Liver (tissue), 9 donors: ENCODE measurements around the gene CSNK1G2. TPM values are rescaled to one million over a fixed set of nuclear protein-coding genes. Genes with fewer than 3 reads are reported as not detected.

ENCODE experiments used
- DNase-seq: peaks from one replicate; pipeline ENCODE4 v3.0.0-alpha.2; 2017; ENCODE audit warnings: low spot score
- H3K27ac ChIP-seq, 2 donors: one replicate each; pipeline ENCODE4 v1.7.0; 2013; ENCODE audit warnings: inconsistent platforms in 2 of 2, low read length in 2 of 2, control low read depth in 1 of 2, low read depth in 1 of 2, mild to moderate bottlenecking in 1 of 2
- H3K27me3 ChIP-seq, 4 donors: one replicate each; pipeline versions ENCODE4 v1.6.1 to v1.7.0; 2013; ENCODE audit warnings: low read length in 3 of 4, inconsistent platforms in 1 of 4, mild to moderate bottlenecking in 1 of 4, moderate library complexity in 1 of 4; ENCODE audit not compliant: control insufficient read depth in 4 of 4, insufficient read depth in 4 of 4
- H3K36me3 ChIP-seq, 4 donors: one replicate each; pipeline versions ENCODE4 v1.6.1 to v1.7.0; 2013; ENCODE audit warnings: low read length in 3 of 4, mild to moderate bottlenecking in 3 of 4, low read depth in 1 of 4, moderate library complexity in 1 of 4; ENCODE audit not compliant: control insufficient read depth in 4 of 4, insufficient read depth in 3 of 4
- H3K4me1 ChIP-seq, 4 donors: one replicate each; pipeline versions ENCODE4 v1.6.1 to v1.7.0; 2013; ENCODE audit warnings: low read length in 3 of 4, mild to moderate bottlenecking in 3 of 4, moderate library complexity in 1 of 4; ENCODE audit not compliant: control insufficient read depth in 4 of 4, insufficient read depth in 4 of 4
- H3K4me3 ChIP-seq, 3 donors: one replicate each; pipeline versions ENCODE4 v1.6.1 to v1.7.0; 2013; ENCODE audit warnings: low read length in 3 of 3, control low read depth in 1 of 3, low read depth in 1 of 3, mild to moderate bottlenecking in 1 of 3
- H3K9ac ChIP-seq, 2 donors: one replicate each; pipeline ENCODE4 v1.7.0; 2013; ENCODE audit warnings: low read length in 2 of 2, mild to moderate bottlenecking in 2 of 2, moderate library complexity in 2 of 2, control low read depth in 1 of 2, low read depth in 1 of 2
- H3K9me3 ChIP-seq, 4 donors: one replicate each; pipeline versions ENCODE4 v1.6.1 to v1.7.0; 2013; ENCODE audit warnings: low read length in 3 of 4; ENCODE audit not compliant: control insufficient read depth in 4 of 4
- FOXA1 ChIP-seq: IDR thresholded peaks from 2 replicates; pipeline ENCODE4 v1.6.1; 2016; ENCODE audit warnings: antibody characterized with exemption
- FOXA2 ChIP-seq: IDR thresholded peaks from 2 replicates; pipeline ENCODE4 v1.6.1; 2016; ENCODE audit warnings: antibody characterized with exemption
- GABPA ChIP-seq, 2 donors: IDR thresholded peaks in 1 of 2; conservative IDR thresholded peaks in 1 of 2; 2 replicates each; pipeline ENCODE4 v1.6.1; 2016; ENCODE audit warnings: antibody characterized with exemption in 2 of 2, mild to moderate bottlenecking in 1 of 2, moderate library complexity in 1 of 2
- HNF4A ChIP-seq, 2 donors: conservative IDR thresholded peaks; 2 replicates each; pipeline ENCODE4 v1.6.1; 2016; ENCODE audit warnings: antibody characterized with exemption in 2 of 2, mild to moderate bottlenecking in 2 of 2
- NR2F2 ChIP-seq: IDR thresholded peaks from 2 replicates; pipeline ENCODE4 v1.6.1; 2016; ENCODE audit warnings: antibody characterized with exemption
- RXRA ChIP-seq, 2 donors: IDR thresholded peaks; 2 replicates each; pipeline ENCODE4 v1.6.1; 2017 to 2018; ENCODE audit warnings: antibody characterized with exemption in 2 of 2, mild to moderate bottlenecking in 1 of 2
- SP1 ChIP-seq: IDR thresholded peaks from 2 replicates; pipeline ENCODE4 v1.6.1; 2018; ENCODE audit warnings: antibody characterized with exemption, mild to moderate bottlenecking
- TAF1 ChIP-seq: conservative IDR thresholded peaks from 2 replicates; pipeline ENCODE4 v1.6.1; 2016; ENCODE audit warnings: antibody characterized with exemption, mild to moderate bottlenecking
- YY1 ChIP-seq: IDR thresholded peaks from 2 replicates; pipeline ENCODE4 v1.6.1; 2016; ENCODE audit warnings: antibody characterized with exemption, mild to moderate bottlenecking
- whole genome bisulfite sequencing: extraction: QIAGEN DNeasy Blood & Tissue Kit; methylation state at CpG from one replicate; pipeline ENCODE4 v1.1.7; 2013; 5-methylcytosine and 5-hydroxymethylcytosine counted together
- polyA plus RNA-seq, 2 donors: library from polyadenylated mRNA; stranded (reverse) in 1 of 2; unstranded in 1 of 2; fragments of 200-250 nt in 1 of 2; fragments of >200 nt in 1 of 2; fragmentation: Nextera tagmentation in 1 of 2; extraction: Ambion mirVana in 1 of 2; gene quantifications; one replicate each; pipeline versions ENCODE4 v1.2.1 to v1.2.3, GENCODE V29; 2013 to 2015
- total RNA-seq, 2 donors: library from RNA; depleted of rRNA; stranded (reverse); fragments of >200 nt; gene quantifications; one replicate each; pipeline ENCODE4 v1.2.3, GENCODE V29; 2014
- TF ChIP-seq, protein P1 (sequence below): IDR thresholded peaks from 2 replicates; pipeline ENCODE4 v1.6.1; 2016; ENCODE audit warnings: antibody characterized with exemption
- TF ChIP-seq, protein P2 (sequence below): fragments of 150-350 bp; IDR thresholded peaks from 2 replicates; pipeline ENCODE4 v1.5.1; 2017; ENCODE audit warnings: improper control_type of control experiment, low read depth, low read length; ENCODE audit not compliant: missing input control
- TF ChIP-seq, protein P3 (sequence below): IDR thresholded peaks from 2 replicates; pipeline ENCODE4 v1.6.1; 2016; ENCODE audit warnings: antibody characterized with exemption
- TF ChIP-seq, protein P4 (sequence below): IDR thresholded peaks from 2 replicates; pipeline ENCODE4 v1.6.1; 2016; ENCODE audit warnings: antibody characterized with exemption
- TF ChIP-seq, protein P5 (sequence below): IDR thresholded peaks from 2 replicates; pipeline ENCODE4 v1.6.1; 2016; ENCODE audit warnings: antibody characterized with exemption, mild to moderate bottlenecking
- donor health status: healthy.
- donor health status: healthy.
- donor health status: healthy.
- donor health status: healthy.
- donor health status: healthy.

CSNK1G2 gene
- total and polyA plus RNA-seq, 4 donors = 3.5 to 30.6 (median 23.9) TPM

DNA sequence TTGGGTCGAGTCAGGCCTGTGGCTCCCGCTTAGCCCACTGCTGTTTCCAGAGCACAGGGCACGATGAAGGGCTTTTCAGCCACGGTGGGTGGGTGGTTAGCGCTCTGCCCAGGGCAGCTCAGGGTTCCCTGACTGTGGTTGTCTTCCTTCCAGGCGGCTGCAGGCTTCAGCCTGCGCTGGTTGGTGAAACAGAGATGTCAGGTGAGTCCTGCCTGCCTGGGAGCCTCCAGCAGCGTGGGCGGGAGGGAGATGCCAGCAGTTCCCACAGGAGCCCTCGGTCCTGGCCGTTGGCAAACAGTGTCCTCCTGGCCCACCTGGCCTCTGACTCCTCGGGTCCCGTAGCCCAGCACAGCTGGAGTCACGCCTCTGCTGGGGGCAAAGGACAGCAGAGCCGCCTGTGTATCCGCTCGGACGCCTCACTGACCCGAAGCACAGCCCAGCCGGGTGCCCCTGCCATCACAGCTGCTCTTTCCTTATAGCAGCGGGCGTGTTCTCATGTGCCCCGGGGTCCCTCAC lies 26.1 kb upstream of the CSNK1G2 start:
- H3K27me3 ChIP-seq = no peaks in the 10 kb centered on the region
- H3K36me3 ChIP-seq = peaks cover 0 to 16% (median 6%) of the 10 kb centered on the region in 4 donors
- DNase-seq = no peak
- no peak overlapping the region for H3K4me3 ChIP-seq
- H3K9me3 ChIP-seq = no peaks in the 10 kb centered on the region
- no peak for TF ChIP-seq RXRA (IDR thresholded peaks at IDR 0.05)
- TF ChIP-seq YY1 = no peak
- TF ChIP-seq, protein P1, sequence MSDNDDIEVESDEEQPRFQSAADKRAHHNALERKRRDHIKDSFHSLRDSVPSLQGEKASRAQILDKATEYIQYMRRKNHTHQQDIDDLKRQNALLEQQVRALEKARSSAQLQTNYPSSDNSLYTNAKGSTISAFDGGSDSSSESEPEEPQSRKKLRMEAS = no peak
- no peak for TF ChIP-seq FOXA2
- TF ChIP-seq, protein P2, sequence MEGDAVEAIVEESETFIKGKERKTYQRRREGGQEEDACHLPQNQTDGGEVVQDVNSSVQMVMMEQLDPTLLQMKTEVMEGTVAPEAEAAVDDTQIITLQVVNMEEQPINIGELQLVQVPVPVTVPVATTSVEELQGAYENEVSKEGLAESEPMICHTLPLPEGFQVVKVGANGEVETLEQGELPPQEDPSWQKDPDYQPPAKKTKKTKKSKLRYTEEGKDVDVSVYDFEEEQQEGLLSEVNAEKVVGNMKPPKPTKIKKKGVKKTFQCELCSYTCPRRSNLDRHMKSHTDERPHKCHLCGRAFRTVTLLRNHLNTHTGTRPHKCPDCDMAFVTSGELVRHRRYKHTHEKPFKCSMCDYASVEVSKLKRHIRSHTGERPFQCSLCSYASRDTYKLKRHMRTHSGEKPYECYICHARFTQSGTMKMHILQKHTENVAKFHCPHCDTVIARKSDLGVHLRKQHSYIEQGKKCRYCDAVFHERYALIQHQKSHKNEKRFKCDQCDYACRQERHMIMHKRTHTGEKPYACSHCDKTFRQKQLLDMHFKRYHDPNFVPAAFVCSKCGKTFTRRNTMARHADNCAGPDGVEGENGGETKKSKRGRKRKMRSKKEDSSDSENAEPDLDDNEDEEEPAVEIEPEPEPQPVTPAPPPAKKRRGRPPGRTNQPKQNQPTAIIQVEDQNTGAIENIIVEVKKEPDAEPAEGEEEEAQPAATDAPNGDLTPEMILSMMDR = no peak
- no peak for TF ChIP-seq FOXA1
- TF ChIP-seq, protein P3, sequence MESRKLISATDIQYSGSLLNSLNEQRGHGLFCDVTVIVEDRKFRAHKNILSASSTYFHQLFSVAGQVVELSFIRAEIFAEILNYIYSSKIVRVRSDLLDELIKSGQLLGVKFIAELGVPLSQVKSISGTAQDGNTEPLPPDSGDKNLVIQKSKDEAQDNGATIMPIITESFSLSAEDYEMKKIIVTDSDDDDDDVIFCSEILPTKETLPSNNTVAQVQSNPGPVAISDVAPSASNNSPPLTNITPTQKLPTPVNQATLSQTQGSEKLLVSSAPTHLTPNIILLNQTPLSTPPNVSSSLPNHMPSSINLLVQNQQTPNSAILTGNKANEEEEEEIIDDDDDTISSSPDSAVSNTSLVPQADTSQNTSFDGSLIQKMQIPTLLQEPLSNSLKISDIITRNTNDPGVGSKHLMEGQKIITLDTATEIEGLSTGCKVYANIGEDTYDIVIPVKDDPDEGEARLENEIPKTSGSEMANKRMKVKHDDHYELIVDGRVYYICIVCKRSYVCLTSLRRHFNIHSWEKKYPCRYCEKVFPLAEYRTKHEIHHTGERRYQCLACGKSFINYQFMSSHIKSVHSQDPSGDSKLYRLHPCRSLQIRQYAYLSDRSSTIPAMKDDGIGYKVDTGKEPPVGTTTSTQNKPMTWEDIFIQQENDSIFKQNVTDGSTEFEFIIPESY = no peak
- no peak for TF ChIP-seq NR2F2
- no peak for TF ChIP-seq GABPA (IDR thresholded peaks at IDR 0.05 in 1 of 2, conservative IDR thresholded peaks at IDR 0.05 in 1 of 2)
- no peak for TF ChIP-seq HNF4A (conservative IDR thresholded peaks at IDR 0.05)
- no peak for TF ChIP-seq SP1
- TF ChIP-seq, protein P4, sequence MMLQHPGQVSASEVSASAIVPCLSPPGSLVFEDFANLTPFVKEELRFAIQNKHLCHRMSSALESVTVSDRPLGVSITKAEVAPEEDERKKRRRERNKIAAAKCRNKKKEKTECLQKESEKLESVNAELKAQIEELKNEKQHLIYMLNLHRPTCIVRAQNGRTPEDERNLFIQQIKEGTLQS = no peak
- TF ChIP-seq, protein P5, sequence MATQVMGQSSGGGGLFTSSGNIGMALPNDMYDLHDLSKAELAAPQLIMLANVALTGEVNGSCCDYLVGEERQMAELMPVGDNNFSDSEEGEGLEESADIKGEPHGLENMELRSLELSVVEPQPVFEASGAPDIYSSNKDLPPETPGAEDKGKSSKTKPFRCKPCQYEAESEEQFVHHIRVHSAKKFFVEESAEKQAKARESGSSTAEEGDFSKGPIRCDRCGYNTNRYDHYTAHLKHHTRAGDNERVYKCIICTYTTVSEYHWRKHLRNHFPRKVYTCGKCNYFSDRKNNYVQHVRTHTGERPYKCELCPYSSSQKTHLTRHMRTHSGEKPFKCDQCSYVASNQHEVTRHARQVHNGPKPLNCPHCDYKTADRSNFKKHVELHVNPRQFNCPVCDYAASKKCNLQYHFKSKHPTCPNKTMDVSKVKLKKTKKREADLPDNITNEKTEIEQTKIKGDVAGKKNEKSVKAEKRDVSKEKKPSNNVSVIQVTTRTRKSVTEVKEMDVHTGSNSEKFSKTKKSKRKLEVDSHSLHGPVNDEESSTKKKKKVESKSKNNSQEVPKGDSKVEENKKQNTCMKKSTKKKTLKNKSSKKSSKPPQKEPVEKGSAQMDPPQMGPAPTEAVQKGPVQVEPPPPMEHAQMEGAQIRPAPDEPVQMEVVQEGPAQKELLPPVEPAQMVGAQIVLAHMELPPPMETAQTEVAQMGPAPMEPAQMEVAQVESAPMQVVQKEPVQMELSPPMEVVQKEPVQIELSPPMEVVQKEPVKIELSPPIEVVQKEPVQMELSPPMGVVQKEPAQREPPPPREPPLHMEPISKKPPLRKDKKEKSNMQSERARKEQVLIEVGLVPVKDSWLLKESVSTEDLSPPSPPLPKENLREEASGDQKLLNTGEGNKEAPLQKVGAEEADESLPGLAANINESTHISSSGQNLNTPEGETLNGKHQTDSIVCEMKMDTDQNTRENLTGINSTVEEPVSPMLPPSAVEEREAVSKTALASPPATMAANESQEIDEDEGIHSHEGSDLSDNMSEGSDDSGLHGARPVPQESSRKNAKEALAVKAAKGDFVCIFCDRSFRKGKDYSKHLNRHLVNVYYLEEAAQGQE = no peak
- TF ChIP-seq TAF1 = no peak
- H3K4me1 ChIP-seq = peaks cover 0 to 2% (median 0%) of the 10 kb centered on the region in 4 donors
- WGBS = 90% methylated on average over 23 of the region's 23 CpGs
- H3K9ac ChIP-seq = no peak overlapping the region
- no peak overlapping the region for H3K27ac ChIP-seq

DNA sequence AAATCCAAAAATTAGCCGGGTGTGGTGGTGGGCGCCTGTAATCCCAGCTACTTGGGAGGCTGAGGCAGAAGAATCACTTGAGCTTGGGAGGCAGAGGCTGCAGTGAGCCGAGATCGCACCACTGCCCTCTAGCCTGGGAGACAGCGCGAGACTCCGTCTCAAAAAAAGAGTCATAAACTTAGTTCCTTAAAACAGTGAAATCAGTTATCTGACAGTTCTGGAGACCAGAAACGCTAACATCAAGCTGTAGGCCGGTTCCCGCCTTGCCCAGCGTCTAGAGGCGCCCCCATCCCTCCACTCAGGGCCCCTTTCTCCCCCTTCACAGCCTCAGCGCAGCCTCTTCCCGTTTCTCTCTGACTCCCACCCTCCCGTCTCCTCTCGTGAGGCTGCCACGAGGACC lies 23.8 kb upstream of the CSNK1G2 start:
- WGBS = 89% methylated on average over 17 of the region's 17 CpGs
- H3K9ac ChIP-seq = no peak overlapping the region

More for the DNA sequence above, 23.8 kb upstream of the CSNK1G2 start:
- no peak overlapping the region for H3K27ac ChIP-seq
- no peak for DNase-seq
- TF ChIP-seq GABPA (IDR thresholded peaks at IDR 0.05 in 1 of 2, conservative IDR thresholded peaks at IDR 0.05 in 1 of 2) = no peak
- H3K36me3 ChIP-seq = peaks cover 0 to 34% (median 10%) of the 10 kb centered on the region in 4 donors
- H3K9me3 ChIP-seq = no peaks in the 10 kb centered on the region
- no peaks in the 10 kb centered on the region for H3K4me1 ChIP-seq
- H3K27me3 ChIP-seq = no peaks in the 10 kb centered on the region
- no peak overlapping the region for H3K4me3 ChIP-seq
